ENCODE results near the gene JAK1. TPM values are rescaled to one million over a fixed set of nuclear protein-coding genes. Genes with fewer than 3 reads are reported as not detected.

Gene JAK1
- total and polyA plus RNA-seq, 7 donors, result 43.8 to 143 (median 99.6) TPM

DNA sequence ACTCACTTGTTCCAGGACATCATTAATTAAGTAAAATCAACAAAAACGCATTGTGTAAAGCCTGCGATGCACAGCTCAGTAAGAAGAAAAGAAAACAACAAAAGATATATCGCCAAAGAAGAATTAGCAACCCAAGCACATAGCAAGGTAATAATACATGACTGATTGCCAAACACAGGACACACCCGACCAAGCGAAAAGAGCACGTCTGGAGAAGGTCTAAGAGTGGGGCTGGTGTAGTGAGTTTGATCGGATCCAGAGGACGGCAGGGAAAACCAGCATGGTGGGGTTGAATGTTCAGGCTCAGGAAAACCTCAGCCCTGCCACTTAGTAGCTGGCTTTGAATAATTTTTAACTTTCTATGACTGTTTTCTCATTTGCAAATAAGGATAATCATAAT lies 69.8 kb downstream of the JAK1 start:
- intact Hi-C loops (cut with DNase I), result loop anchor here (2.0 to 10.0 kb wide), 2 partner anchors 70 to 168 kb away; partner anchors contain the start of gene JAK1
- Histone ChIP-seq H3K36me3 (no peaks in the 10 kb centered on the region), H3K27me3 (no peaks in the 10 kb centered on the region), H3K9me3 (no peaks in the 10 kb centered on the region), H3K4me3 (no peak overlapping the region), H3K27ac (peak overlapping the region in 1 of 4 donors; percentile 52), H3K4me1 (peaks cover 0 to 51% (median 44%) of the 10 kb centered on the region in 4 donors)
- TF ChIP-seq, protein P1, sequence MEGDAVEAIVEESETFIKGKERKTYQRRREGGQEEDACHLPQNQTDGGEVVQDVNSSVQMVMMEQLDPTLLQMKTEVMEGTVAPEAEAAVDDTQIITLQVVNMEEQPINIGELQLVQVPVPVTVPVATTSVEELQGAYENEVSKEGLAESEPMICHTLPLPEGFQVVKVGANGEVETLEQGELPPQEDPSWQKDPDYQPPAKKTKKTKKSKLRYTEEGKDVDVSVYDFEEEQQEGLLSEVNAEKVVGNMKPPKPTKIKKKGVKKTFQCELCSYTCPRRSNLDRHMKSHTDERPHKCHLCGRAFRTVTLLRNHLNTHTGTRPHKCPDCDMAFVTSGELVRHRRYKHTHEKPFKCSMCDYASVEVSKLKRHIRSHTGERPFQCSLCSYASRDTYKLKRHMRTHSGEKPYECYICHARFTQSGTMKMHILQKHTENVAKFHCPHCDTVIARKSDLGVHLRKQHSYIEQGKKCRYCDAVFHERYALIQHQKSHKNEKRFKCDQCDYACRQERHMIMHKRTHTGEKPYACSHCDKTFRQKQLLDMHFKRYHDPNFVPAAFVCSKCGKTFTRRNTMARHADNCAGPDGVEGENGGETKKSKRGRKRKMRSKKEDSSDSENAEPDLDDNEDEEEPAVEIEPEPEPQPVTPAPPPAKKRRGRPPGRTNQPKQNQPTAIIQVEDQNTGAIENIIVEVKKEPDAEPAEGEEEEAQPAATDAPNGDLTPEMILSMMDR (IDR thresholded peaks at IDR 0.05), result no peak
- TF ChIP-seq EP300 (IDR thresholded peaks at IDR 0.05) (no peak), POLR2AphosphoS5 (IDR thresholded peaks at IDR 0.05) (no peak), POLR2A (IDR thresholded peaks at IDR 0.05) (no peak)
- 81 to 86% methylated on average over 8 of the region's 8 CpGs for WGBS, 2 donors
- DNase-seq, result no peak

DNA sequence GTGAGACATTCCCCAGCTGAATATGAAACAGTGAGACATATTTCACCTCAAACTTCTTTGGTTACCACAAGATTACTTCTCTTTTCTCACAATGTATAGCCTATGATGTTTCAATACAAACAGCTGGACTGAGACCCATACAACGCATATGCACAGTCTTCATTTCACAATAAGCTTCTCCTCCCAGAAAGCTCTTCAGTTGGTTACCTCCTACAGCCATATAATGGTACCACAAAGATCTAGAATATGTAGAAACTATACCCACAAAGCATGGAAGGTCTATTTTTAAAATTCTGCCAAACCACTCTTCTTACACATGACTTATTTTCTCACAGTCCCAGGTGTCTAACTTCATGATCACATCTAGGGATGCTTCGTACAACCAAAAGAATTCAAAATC lies 70.8 kb downstream of the JAK1 start:
- Histone ChIP-seq H3K4me3 (no peak overlapping the region), H3K27ac (no peak overlapping the region), H3K9me3 (no peaks in the 10 kb centered on the region), H3K27me3 (no peaks in the 10 kb centered on the region), H3K36me3 (no peaks in the 10 kb centered on the region), H3K4me1 (peaks cover 0 to 62% (median 52%) of the 10 kb centered on the region in 4 donors)
- WGBS, 2 donors, result 59 to 92% methylated on average over 2 of the region's 2 CpGs
- DNase-seq, result no peak
- intact Hi-C loops (cut with DNase I), result loop anchor here (10.0 kb wide), 1 partner anchor 169 kb away; no protein-coding TSS in a partner anchor
- TF ChIP-seq, protein P1 (IDR thresholded peaks at IDR 0.05), result no peak
- TF ChIP-seq EP300 (IDR thresholded peaks at IDR 0.05), result no peak
- TF ChIP-seq POLR2AphosphoS5 (IDR thresholded peaks at IDR 0.05), result no peak
- TF ChIP-seq POLR2A (IDR thresholded peaks at IDR 0.05), result no peak

DNA sequence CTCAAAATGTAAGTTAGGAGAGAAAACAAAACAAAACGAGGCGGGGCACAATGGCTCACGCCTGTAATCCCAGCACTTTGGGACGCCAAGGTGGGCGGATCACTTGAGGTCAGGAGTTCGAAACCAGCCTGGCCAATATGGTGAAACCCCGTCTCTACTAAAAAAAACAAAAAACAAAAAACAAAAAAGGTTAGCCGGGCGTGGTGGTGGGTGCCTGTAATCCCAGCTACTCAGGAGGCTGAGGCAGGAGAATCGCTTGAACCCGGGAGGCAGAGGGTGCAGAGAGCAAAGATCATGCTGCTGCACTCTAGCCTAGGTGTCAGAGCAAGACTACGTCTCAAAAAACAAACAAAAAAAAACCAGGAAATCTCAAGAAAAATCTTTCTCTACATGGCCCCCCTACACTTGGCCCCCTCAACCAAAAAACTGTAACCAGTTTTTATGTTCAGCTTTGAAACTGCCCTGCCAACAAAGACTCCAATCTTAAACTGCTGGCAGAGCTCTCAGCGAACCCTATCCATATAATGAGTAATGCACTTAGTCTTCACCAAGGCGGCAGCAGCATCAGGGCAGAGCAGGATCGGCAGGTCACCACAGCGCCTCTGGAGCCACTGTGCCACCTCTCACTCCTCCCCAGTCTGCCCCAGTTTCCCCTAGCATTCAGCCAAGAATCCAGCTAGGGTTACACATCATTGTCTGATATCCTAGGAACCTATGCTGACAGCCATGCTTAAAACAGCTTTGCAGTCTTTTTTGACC lies 71.7 kb downstream of the JAK1 start:
- TF ChIP-seq POLR2A (IDR thresholded peaks at IDR 0.05) (no peak), EP300 (IDR thresholded peaks at IDR 0.05) (no peak), POLR2AphosphoS5 (IDR thresholded peaks at IDR 0.05) (no peak)
- TF ChIP-seq, protein P1 (IDR thresholded peaks at IDR 0.05), result no peak
- intact Hi-C loops (cut with DNase I), result loop anchor here (10.0 kb wide), 1 partner anchor 170 kb away; no protein-coding TSS in a partner anchor
- 80 to 87% methylated on average over 16 of the region's 16 CpGs for WGBS, 2 donors
- DNase-seq, result no peak
- Histone ChIP-seq H3K27me3 (no peaks in the 10 kb centered on the region), H3K4me3 (no peak overlapping the region), H3K4me1 (peaks cover 0 to 68% (median 55%) of the 10 kb centered on the region in 4 donors), H3K9me3 (no peaks in the 10 kb centered on the region), H3K36me3 (no peaks in the 10 kb centered on the region), H3K27ac (no peak overlapping the region)

DNA sequence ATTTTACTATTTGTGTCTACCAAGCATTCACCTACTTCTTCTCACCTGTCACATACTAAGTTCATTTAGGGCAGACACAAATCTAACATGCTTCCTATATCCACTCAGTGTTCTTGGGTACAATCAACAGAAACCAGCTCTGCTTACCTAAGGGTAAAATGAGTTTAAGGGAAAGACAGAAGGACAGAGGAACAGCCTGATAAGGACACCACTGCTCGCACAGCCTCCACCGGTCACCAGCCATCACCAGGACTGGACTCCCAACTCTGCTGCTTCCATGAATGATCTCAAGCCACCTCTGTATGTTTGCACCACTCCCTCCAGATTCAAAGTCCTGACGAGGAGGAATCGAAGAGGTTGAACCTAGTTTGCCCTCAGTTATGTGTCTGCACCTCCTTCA lies 72.4 kb downstream of the JAK1 start:
- peak overlapping the region in 1 of 4 donors; percentile 40 for H3K27ac ChIP-seq
- TF ChIP-seq POLR2A (IDR thresholded peaks at IDR 0.05), result no peak
- TF ChIP-seq, protein P1 (IDR thresholded peaks at IDR 0.05), result no peak
- TF ChIP-seq EP300 (IDR thresholded peaks at IDR 0.05), result no peak
- no peak for TF ChIP-seq POLR2AphosphoS5 (IDR thresholded peaks at IDR 0.05)
- no peaks in the 10 kb centered on the region for H3K27me3 ChIP-seq
- intact Hi-C loops (cut with DNase I), result loop anchor here (10.0 kb wide), 1 partner anchor 171 kb away; no protein-coding TSS in a partner anchor
- H3K4me3 ChIP-seq, result no peak overlapping the region
- peaks cover 0 to 73% (median 54%) of the 10 kb centered on the region in 4 donors for H3K4me1 ChIP-seq
- H3K36me3 ChIP-seq, result no peaks in the 10 kb centered on the region
- 75 to 93% methylated on average over 4 of the region's 4 CpGs for WGBS, 2 donors
- no peak for DNase-seq
- no peaks in the 10 kb centered on the region for H3K9me3 ChIP-seq

Measured in sigmoid colon (tissue), 7 donors.